Testis (tissue), 2 donors: Measurements from ENCODE around the gene EHF.

Experiments used
- CTCF ChIP-seq, 3 experiments: fragments of 450-650 bp in 2 of 3; fragments of 200-600 bp in 1 of 3; sonication (generic) in 1 of 3; IDR thresholded peaks; one replicate each; pipeline ENCODE4 v1.5.1; 2016 to 2019; ENCODE audit warnings: antibody characterized with exemption in 3 of 3, mild to moderate bottlenecking in 2 of 3, moderate library complexity in 1 of 3
- POLR2A ChIP-seq: fragments of 450-650 bp; IDR thresholded peaks from one replicate; pipeline ENCODE4 v1.6.1; 2017; ENCODE audit warnings: antibody characterized with exemption, mild to moderate bottlenecking, moderate library complexity

- no peak for TF ChIP-seq CTCF (IDR thresholded peaks at IDR 0.05)
- TF ChIP-seq POLR2A: no peak
These were observed 25.5 kb downstream of the EHF start for GRCh38 chr11:34646431-34646830.
